IPS-NIHi11 (cell line): ENCODE results near the gene NENF.
"Not testable (repeated sequence)": the region's sequence is repeated elsewhere in the genome, so short reads cannot be mapped to it uniquely, and the experiment has no call there.

Source experiments
- DNase-seq: peaks from one replicate; pipeline ENCODE4 v3.0.0; 2012; ENCODE audit warnings: mixed read lengths, low spot score

NENF gene

GRCh38 chr1:212432661-212433576 lies at the start of gene NENF:
Gene NENF, plus strand, starts transcription at chr1:212432920. Its CDS starts 24 bp downstream, at chr1:212432944.
- DNase-seq = peak; percentile 96

- no peak for DNase-seq
Observed at GRCh38 chr1:212386029-212386428, 46.7 kb upstream of the NENF start.

- DNase-seq = no peak
Observed at GRCh38 chr1:212388985-212389716, 43.6 kb upstream of the NENF start.

- DNase-seq = not testable (repeated sequence)
Observed at GRCh38 chr1:212395678-212396437, 36.9 kb upstream of the NENF start.

GRCh38 chr1:212396638-212397037 lies 36.1 kb upstream of the NENF start:
- DNase-seq = no peak

GRCh38 chr1:212397171-212397570 lies 35.5 kb upstream of the NENF start:
- no peak for DNase-seq

GRCh38 chr1:212401042-212401441 lies 31.7 kb upstream of the NENF start:
- no peak for DNase-seq

GRCh38 chr1:212401838-212402582 lies 30.7 kb upstream of the NENF start:
- DNase-seq = no peak

- DNase-seq = no peak
Observed at GRCh38 chr1:212402666-212403321, 29.9 kb upstream of the NENF start.

- no peak for DNase-seq
Observed at GRCh38 chr1:212410231-212410820, 22.4 kb upstream of the NENF start.

- no peak for DNase-seq
Observed at GRCh38 chr1:212412374-212412773, 20.3 kb upstream of the NENF start.

GRCh38 chr1:212413902-212414327 lies 18.8 kb upstream of the NENF start:
- DNase-seq = peak; percentile 19

- DNase-seq = peak; percentile 99
Observed at GRCh38 chr1:212414328-212415106, 18.2 kb upstream of the NENF start, which contains the start of gene PACC1. Gene PACC1, minus strand, starts transcription at chr1:212414886. Its CDS starts 129 bp downstream, at chr1:212414757.

- no peak for DNase-seq
Observed at GRCh38 chr1:212415107-212415841, 17.4 kb upstream of the NENF start.

GRCh38 chr1:212421165-212421564 lies 11.6 kb upstream of the NENF start:
- no peak for DNase-seq

- DNase-seq = no peak
Observed at GRCh38 chr1:212423879-212424278, 8.8 kb upstream of the NENF start.

- no peak for DNase-seq
Observed at GRCh38 chr1:212428496-212428895, 4.2 kb upstream of the NENF start.

- DNase-seq = no peak
Observed at GRCh38 chr1:212430416-212430815, 2.3 kb upstream of the NENF start.

- no peak for DNase-seq
Observed at GRCh38 chr1:212430955-212431394, 1.7 kb upstream of the NENF start.
